ENCODE results near the gene CRB2.

The CRB2 gene

DNA sequence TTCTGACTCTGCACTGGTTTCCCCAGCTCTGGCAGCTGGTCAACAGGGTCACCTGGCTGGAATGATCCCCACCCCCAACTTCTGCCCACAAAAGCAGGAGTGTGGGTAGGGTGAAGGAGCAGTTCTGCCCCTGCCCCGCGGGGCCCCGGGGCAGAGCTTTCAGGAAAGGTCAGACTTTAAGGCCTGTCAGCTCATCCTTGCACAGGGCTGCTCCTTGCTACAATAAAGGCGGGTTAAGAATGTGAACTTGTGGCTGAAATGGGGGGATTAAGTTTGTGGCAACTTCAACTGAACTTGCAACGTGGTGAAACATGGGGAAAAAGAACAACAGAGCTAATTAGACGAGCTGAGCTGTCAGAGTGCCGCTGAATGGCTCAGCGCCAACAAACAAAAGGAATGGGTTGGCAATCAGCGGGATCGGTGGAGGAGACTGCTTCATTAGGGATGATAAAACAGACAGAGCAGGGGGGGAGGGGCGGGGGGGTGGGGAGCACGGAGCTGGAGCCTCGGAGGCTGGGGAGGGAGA lies 50.8 kb downstream of the CRB2 start:
- DNase-seq (ENCODE audit: low spot score): no peak

DNA sequence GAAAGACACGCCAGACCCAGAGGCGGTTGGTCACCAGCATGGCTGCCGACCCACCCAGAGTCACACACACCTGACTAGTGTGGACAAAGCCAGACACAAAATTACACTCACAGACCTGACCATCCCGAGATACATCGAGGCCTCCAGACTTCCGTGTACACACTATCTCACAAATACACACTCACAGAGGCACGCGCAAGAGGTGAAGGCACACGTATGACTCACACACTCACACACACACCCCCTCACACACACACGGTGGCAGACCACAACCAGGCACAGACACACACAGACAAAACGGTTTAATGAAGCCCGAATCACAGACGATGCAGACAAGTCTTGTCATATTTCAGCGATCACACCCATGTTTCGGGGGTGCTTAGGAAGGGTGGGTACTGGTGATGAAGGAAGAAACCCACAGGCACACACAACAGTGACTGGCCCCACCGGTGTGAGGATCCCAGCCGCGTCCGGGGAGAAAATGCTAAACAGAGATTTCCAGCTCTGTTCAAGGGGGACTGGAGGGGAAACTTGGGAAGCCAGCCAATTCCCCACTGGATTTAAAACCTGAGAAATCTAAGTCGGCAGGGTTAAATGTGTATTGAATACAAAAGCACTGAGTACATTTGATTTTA lies 51.3 kb downstream of the CRB2 start:
- no peak for DNase-seq (ENCODE audit: low spot score)

DNA sequence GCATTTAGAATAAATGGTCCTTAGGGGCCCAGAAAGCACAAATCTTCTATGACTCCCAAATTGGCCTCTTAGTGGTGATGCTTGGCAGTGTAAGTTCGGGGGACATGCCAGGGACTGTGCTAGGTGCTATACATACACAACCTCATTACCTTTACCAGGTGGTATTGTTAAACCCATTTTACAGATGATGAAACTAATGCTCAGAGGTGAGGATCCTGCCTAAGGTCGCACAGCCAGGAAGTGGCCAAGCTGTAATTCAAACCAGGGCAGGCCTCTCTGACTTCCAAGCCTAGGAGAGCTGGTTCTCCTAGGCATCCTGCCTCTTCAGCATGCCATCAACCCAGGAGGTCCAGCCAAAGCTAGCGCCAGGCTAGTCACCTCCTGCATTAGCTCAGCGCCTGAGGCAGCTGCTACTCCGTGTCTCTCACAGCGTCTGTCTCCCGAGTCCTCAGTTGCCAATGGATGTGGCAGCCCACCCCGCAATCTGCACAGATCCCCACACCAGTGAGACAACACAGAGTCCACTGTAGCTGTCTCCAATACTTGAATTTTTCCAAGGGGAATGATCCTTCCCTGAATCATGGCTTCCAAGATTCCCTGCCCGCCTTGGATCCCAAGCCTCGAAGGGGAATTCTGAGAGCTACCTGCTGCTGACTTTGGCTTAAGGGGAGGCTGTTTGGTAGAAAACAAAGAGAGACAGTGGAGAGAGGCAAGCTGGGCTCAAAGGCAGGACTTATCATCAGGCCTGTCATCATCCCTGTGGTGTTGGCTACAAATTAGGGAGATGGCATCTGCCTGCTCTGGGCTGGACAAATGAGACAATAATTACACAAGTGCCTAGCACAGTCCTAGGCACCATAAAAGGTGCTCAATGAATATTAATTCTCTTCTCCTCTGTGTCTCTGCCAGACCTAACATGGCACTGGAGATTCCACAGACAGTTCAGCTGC lies 52.6 kb downstream of the CRB2 start:
- no peak for DNase-seq (ENCODE audit: low spot score)

DNA sequence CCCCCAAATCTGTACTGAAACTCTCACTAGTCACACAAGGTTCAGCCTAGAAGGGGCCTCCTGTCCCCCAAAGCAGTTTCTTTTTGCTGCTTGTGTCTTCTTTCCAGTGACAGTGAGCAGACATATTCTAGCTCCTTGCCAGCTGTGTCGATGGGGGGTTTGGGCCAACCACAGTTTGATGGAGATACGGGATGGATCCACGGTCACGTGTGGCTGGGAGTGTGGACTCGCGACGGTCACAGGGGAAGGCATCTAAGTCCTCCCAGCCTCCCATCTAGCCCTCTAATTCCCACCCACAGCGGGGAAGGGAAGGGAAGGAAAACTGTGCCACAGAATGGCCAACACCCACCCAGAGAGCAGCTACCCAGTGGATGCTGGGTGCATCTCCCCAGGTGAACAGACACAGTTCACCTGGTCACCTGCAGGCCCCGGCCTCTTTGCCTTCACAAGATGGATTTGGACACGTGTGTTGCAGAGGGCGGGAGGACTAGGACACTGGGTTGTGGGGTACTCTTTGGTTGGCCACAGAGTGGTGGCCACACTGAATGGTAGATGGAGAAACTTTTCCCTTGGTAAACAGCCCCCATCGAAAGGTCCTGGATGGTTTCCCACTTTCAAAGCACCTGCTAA lies 54.4 kb downstream of the CRB2 start:
- DNase-seq (ENCODE audit: low spot score): no peak

DNA sequence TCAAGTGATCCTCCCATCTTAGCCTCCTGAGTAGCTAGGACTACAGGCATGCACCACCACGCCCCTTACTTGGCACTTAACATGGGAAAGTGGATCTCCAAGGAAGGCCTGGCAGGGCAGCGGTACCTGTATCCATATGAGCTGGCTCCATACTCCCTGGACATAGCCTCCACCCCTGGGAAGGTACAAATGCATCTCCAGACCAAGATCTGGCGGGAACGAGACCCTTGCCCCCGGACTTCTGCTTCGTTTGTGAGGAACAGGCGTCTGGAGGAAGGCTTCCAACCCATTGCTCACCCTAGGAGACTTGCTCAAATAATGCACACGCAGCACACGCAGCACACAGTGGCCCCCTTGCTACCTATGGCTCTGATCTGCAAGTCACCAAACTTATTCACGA lies 55.2 kb downstream of the CRB2 start:
- no peak for DNase-seq (ENCODE audit: low spot score)

DNA sequence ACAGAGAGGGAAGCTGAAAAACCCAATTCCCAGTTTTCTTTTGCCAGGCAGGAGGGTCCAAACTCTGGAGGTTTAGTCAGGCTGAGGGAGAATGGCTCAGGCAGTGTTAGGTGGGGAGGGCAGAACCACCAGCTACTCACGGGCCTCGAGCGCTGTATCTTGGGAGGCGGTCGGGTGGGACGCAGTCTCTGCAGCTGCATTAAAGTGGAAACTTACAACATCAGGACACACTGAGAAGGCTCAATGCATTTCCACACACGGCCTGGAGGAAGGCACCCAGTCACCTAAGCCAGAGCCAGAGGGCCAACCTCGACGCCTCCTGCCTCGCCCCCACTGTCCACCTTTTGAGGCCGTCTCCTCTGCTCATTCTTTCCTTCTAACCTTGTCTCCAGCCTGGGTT lies 55.6 kb downstream of the CRB2 start:
- no peak for DNase-seq (ENCODE audit: low spot score)

DNA sequence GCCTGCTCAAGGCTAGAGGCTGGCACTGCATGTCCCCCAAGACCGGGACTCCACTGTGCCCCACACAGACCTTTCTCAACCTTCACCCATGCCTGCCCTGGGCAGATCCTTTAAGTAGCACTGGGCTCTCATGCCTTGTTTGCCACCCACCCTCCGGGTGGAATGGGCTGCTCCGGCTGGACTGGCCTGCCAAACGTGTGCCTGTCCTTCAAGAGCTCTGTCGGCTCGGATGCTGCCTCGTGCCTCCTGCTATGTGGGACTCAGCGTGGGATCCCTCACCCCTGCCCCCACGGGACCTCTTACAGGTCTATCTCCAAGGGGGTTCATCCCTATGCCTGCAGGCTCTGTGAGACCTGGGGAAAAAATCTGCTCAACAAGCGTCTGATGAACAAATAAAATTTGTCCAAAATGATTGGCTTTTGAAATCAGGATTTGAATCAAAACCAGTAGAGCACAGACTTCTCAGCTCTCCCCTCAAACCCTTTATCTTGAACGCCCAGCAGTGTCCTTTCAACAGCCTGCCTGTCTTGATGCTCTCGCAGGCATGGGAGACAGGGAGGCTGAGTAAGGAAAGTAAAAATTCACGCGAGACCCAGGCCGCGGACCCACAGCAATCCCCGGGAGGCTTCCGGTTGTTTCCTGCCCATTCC lies 56.3 kb downstream of the CRB2 start:
- DNase-seq (ENCODE audit: low spot score): no peak

DNA sequence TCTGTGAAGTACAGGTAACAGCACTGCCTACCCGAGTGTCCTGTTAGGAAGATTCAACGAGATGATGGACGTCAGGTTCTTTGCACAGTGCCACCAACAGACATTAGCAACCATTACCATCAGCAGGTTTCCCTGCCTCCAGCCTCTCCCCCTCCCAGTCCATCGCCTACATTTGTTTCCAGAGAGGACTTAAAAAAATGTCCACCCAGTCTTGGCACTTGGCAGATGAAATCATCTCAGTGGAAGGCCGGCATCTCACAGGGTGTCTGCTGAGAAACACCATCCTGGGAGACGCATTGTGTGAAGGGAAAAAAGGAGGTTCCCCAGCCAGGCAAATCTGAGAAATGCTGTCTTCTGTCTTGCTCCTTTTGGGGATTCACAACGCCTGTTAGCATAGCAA lies 58.2 kb downstream of the CRB2 start:
- no peak for DNase-seq (ENCODE audit: low spot score)

DNA sequence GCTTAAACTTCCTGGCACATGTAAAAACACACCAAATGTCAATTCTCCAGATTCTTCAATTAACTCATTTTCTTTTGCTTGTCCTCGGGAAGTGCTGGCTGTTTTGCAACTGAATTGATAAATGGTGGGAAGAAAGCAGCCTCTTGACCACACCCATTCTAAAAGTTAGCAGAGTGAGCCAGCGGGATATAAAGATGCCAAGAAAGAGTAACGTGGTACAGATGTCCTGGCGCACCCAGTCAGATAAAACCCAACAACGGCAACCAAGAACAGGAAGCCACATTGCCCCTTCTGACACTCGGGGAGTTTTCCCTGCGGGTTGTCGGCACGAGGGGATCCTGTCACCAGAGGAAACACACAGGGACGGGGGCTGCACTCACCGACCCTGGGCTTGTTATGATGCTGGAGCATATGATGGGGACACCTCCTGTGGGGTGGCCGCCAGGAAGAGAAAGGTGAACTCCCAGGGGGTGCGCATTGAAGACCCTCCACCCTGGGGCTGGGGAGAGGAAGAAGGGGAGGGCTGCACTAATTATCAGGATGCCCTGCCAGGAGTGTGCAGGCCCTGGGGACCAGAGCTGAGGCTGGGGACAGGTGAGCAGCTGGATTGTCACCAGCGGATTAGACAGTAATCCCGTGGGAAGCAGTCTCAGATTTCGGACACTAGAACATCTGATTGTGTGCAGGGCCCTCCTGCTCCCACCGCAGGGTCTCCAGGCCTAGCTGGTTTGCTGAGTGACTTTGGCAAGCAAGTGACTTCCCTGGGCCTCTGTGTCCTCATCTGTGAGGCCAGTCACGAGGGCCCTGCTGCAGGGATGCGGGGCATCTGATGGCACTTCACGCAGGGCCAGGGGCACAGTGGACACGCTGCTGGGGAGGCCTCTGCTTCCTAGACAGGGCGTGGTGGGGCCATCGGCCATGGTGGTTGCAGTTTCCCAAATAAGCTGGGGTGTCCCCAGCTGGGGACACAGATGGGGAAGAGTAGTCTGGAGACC lies 59.2 kb downstream of the CRB2 start:
- DNase-seq (ENCODE audit: low spot score): no peak

DNA sequence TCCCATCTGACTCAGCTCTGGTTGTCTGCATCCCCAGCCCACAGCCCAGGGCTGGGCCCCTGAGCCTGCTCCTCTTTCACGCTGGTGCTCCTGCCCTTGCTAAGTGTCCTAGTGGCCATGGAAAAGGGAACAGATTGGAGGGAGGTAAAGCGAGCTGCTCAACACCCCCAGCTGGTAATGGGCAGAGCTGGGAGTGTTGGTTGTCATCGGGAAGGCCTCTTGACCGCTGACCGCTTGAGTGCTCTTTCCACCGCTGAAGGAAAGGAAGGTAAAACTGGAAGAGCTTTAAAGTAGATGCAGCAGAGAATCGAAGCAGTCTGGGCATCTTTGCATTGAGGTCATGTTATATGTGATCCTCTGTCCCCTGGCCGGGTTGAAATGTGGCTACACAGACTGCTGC lies 60.2 kb downstream of the CRB2 start:
- DNase-seq (ENCODE audit: low spot score): no peak

DNA sequence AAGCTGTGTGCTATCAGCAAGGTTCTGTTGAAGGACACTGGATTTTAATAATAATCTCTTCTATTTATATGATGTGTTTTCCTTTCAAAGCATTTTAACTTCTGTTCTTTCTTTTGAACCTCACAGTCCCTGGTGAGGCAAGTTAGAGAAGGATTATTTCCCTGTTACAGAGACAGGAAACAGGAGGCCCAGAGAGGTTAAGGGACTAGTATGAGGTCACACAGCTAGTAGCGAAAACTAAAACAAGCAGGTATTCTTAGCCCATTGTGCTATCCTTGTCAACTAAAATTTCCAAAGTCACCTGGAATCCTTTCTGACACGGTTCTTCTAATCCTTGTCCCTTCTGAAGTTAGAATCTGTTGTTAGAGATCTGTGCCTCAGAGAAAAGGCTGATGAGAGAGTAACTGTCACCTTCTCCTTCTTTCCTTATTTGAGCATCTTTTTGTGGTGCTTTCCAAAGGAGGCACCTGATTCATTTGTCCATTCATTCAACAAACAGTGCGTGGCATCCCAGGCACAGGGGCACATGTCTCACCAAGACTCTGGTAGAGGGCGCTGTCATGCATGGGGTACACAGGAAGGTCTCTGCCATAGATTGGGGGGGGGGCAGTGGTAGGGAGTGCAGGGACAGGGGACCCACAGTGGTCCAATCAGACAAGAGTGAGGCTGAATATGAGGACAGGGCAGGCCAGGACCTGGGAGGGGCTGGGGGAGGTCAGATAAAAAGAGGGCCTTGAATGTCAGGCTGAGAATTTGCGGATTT lies 61.5 kb downstream of the CRB2 start:
- DNase-seq (ENCODE audit: low spot score): no peak

DNA sequence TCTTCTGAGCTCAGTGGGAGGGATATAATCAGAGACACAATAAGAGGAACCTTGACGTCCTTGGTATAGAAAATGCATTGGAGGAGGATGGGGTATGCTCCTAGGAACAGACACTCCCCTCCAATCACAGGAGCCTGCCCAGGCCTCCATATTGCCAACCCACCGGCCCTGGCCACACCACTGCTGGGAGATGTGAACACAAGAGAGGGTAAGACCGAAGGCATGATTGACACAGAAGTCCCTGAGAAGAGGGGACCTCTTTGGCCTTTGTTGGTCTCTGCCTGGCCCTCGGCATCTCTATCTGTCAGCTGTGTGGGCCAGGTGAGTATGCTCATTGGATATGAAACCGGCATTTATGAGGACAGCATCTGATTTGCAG lies 62.0 kb downstream of the CRB2 start:
- DNase-seq (ENCODE audit: low spot score): no peak

DNA sequence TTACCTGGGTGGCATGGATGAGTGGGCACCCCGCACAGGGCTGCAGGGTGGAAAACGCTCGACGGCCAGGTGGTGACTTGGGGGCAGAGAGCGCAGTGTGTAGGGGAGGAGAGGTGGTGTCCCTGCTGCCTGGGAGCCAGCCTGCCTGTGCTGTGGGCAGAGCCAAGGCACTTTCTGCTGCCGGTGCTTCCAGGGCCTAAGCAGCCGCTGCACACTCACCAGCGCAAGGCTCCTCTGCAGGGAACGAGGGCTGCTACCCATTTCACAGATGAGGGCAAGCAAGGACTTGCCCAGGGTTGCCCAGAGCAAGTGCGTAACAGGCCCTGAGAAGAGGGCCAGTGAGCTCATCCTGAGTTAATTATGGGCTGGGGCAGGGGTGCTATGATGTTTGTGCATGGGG lies 62.5 kb downstream of the CRB2 start:
- no peak for DNase-seq (ENCODE audit: low spot score)

DNA sequence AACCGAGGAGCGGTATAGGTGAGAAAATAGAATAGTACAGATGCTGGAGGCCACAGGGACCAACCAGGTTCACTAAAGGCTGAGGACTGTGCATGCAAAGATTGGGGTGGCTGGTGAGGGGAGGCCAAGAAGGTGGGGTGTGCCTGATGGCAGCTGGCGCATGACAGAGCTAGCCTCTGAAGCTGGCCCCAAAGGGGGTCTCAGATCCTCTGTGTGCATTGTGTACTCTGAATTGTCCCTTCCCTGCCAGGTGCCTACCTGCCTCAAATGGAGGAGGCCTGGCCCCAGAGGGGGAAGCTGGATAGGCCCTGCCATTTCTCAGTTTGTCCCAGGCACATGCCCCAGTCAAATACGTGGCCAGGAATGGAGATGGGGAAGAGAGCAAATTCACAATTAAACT lies 63.1 kb downstream of the CRB2 start:
- no peak for DNase-seq (ENCODE audit: low spot score)

DNA sequence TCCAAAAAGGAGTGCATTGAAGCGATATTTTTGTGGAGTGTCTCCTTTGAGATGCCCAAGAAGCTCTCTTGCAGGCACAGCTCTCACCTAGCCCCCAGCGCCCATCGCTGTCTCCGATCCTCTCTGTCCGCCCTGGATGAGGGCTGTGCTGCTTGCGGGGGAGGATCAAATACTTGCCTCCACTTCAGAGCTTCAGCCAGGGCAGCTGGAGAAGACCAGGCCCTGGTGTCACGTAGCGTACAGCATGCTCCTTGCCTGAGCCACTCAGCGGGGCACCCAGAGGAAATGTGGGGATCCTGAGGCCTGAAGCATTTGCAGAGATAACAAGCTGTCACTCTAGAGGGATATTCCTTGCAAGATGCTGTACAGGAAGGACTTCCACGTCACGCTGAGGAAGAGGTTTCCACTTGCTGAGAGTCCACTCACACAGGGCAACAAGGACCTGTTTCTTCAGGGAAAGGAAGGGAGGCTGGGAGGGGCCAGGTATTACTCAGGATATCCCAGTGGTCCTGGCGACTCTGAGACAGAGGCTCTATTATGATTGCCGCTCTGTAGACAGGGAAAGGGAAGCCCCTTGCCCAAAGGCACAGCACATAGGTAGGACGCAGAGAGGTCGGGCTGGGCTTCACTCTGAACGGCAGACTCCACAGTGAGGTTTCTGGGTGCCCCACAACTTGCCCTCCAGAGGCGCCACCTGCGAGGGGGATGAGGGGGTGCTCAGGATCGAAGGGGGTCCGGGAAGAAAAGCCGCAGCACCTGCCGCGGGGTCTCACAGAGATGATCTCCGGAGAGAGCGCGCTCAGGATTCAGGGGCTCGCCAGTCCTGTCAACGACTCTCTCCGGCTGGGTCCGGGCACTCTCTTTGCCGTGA lies 64.0 kb downstream of the CRB2 start:
- DNase-seq (ENCODE audit: low spot score): no peak

DNA sequence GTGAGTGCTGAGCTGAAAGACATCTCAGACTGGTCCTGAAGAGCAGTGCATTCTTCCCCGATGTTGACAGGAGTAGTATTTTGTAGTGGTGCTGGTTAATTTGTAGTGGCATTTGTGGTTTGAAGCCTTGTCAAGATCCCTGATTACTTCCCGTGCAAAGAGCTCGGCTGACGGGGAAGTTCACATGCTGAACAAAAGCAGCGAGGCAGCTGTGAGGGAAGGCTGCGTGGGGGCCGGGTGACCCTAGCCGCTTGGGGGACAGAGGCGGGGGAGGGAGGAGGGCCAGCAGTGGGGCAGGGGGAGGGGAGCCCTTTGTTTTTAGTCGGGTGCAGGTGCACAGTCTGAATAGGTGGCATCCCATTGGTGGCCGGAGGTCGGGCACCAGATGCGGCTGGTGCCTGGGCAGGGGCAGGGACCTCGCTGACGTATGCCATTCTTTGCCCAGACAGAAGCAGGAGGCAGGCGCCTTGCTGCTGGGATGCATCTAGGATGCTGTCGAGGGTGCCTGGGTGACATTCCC lies 64.7 kb downstream of the CRB2 start:
- DNase-seq (ENCODE audit: low spot score): no peak

DNA sequence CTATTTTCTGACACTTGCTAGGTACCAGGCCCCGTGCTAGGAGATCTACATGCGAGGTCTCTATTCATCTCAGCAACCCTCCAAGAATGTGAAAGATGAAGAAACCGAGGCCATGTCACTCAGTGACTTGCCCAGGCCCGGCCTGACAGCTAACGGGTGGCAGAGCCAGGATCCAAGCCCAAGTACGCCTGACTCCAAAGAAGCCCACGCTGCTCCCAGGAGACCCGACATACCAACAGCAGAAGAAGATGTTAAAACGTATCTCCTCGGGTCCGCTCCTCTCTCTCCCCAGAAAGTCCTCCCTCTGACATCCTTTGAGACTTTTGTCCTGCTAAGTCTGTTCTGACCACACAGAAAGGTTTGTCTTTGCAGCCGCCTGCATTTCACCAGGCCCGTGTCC lies 65.2 kb downstream of the CRB2 start:
- DNase-seq (ENCODE audit: low spot score): no peak

DNA sequence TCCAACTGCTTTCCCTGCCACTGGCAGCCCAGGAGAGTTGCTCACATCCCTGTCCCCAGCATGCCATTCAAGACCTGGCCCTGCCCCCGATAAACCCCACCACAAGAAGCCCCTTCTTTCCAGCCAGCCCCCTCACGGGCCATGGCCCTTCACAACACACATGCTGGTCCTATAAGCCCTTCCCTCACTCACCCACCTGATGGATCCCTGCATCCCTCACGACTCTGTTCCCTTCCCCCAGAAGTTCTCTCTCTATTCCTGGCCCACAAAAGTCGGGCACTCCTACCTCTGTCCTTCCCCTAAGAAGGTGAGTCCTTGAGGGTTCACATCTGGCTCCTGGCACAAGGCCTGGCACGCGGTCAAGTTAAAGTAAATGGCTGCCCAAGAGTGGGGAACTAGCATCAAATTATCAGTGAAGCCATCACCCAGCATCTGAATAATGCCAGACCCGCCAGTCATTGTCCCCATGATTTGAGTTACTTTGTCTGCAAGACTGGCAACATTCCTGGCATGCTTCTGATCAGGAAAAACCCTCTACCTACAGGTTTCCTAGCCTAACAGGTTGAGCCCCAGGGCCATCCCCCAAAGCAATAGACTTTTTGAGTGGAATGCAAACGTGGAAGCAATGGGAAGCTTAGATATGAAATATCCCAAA lies 65.9 kb downstream of the CRB2 start:
- DNase-seq (ENCODE audit: low spot score): no peak
